Parathyroid adenoma (tissue), 2 donors: ENCODE measurements around the gene ENAH.

Source experiments
- H2AFZ ChIP-seq: fragments of 300-600 bp; sonication (generic); one replicate; pipeline ENCODE4 v1.7.0; 2017; ENCODE audit warnings: antibody characterized with exemption, mild to moderate bottlenecking
- H3K27ac ChIP-seq: fragments of 300-600 bp; sonication (generic); one replicate; pipeline ENCODE4 v1.7.0; 2017
- H3K27me3 ChIP-seq: fragments of 300-600 bp; sonication (generic); one replicate; pipeline ENCODE4 v1.7.0; 2017; ENCODE audit warnings: low read length; ENCODE audit not compliant: control insufficient read depth, insufficient read depth
- H3K36me3 ChIP-seq: fragments of 300-600 bp; sonication (generic); one replicate; pipeline ENCODE4 v1.7.0; 2017; ENCODE audit warnings: low read length; ENCODE audit not compliant: control insufficient read depth, insufficient read depth
- H3K4me1 ChIP-seq: fragments of 300-600 bp; sonication (generic); one replicate; pipeline ENCODE4 v1.7.0; 2017; ENCODE audit warnings: control low read depth
- H3K4me2 ChIP-seq: fragments of 300-600 bp; sonication (generic); one replicate; pipeline ENCODE4 v1.7.0; 2017; ENCODE audit warnings: low read length
- H3K4me3 ChIP-seq: fragments of 300-600 bp; sonication (generic); one replicate; pipeline ENCODE4 v1.7.0; 2017; ENCODE audit warnings: low read depth, low read length
- H3K79me2 ChIP-seq: fragments of 300-600 bp; sonication (generic); one replicate; pipeline ENCODE4 v1.7.0; 2017; ENCODE audit warnings: control low read depth
- H3K9ac ChIP-seq: fragments of 300-600 bp; sonication (generic); one replicate; pipeline ENCODE4 v1.7.0; 2017; ENCODE audit warnings: mild to moderate bottlenecking
- H3K9me3 ChIP-seq: fragments of 300-600 bp; sonication (generic); one replicate; pipeline ENCODE4 v1.7.0; 2017; ENCODE audit warnings: low read length; ENCODE audit not compliant: control insufficient read depth
- TF ChIP-seq, protein P1 (sequence below): fragments of 300-600 bp; sonication (generic); IDR thresholded peaks from one replicate; pipeline ENCODE4 v1.7.0; 2017; ENCODE audit warnings: antibody characterized with exemption, mild to moderate bottlenecking
- donor health status: primary hyperparathyroidism.

Gene ENAH

GRCh38 chr1:225533238-225533637 is 119.7 kb downstream of the ENAH start:
- H3K4me3 ChIP-seq = no peak overlapping the region
- no peaks in the 10 kb centered on the region for H3K27me3 ChIP-seq
- no peak overlapping the region for H3K4me2 ChIP-seq
- no peak overlapping the region for H3K27ac ChIP-seq
- H3K36me3 ChIP-seq = no peaks in the 10 kb centered on the region
- no peak overlapping the region for H2AFZ ChIP-seq
- H3K9ac ChIP-seq = no peak overlapping the region
- H3K9me3 ChIP-seq = no peaks in the 10 kb centered on the region
- TF ChIP-seq, protein P1, sequence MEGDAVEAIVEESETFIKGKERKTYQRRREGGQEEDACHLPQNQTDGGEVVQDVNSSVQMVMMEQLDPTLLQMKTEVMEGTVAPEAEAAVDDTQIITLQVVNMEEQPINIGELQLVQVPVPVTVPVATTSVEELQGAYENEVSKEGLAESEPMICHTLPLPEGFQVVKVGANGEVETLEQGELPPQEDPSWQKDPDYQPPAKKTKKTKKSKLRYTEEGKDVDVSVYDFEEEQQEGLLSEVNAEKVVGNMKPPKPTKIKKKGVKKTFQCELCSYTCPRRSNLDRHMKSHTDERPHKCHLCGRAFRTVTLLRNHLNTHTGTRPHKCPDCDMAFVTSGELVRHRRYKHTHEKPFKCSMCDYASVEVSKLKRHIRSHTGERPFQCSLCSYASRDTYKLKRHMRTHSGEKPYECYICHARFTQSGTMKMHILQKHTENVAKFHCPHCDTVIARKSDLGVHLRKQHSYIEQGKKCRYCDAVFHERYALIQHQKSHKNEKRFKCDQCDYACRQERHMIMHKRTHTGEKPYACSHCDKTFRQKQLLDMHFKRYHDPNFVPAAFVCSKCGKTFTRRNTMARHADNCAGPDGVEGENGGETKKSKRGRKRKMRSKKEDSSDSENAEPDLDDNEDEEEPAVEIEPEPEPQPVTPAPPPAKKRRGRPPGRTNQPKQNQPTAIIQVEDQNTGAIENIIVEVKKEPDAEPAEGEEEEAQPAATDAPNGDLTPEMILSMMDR = no peak
- H3K4me1 ChIP-seq = no peaks in the 10 kb centered on the region
- H3K79me2 ChIP-seq = no peaks in the 10 kb centered on the region

DNA sequence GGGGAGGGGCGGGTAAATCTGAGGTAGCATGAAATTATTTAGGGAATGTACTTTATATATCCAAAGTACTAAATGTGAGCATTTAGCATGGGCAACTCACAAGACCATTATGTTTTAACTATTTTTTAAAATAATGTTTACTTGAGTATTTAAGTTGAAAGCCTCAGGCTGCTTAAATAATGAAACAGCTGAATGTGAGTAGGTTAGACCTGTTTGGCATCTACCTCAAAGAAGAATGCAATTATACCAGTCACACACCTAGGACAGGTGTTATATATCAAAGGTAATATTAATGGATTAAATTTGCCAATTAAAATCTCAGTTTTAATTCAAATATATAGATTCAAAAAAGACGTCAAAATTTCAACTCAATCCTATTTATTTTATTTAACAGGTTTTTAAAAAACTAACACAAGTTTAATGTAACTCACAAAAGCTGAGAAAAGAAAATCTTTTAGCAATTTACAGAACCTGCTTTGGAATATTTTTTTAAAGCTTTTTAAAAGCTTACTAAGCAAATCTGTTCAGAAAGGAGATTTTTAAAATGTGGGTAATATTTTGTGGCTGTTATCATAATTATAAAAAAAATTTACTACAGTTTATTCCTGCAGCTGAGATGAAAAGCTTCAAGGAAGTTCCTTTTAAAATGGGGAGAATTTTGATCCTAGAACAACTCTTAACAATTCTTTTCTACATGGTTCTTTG is 120.5 kb downstream of the ENAH start:
- H3K9ac ChIP-seq = no peak overlapping the region
- no peaks in the 10 kb centered on the region for H3K27me3 ChIP-seq
- no peak overlapping the region for H3K27ac ChIP-seq
- H3K4me3 ChIP-seq = no peak overlapping the region
- TF ChIP-seq, protein P1 = no peak
- no peak overlapping the region for H3K4me2 ChIP-seq
- H3K36me3 ChIP-seq = no peaks in the 10 kb centered on the region
- H3K4me1 ChIP-seq = no peaks in the 10 kb centered on the region
- no peaks in the 10 kb centered on the region for H3K79me2 ChIP-seq
- no peaks in the 10 kb centered on the region for H3K9me3 ChIP-seq
- H2AFZ ChIP-seq = no peak overlapping the region

GRCh38 chr1:225529726-225530125 is 123.2 kb downstream of the ENAH start:
- H3K27me3 ChIP-seq = no peaks in the 10 kb centered on the region
- H3K9me3 ChIP-seq = no peaks in the 10 kb centered on the region
- no peak overlapping the region for H3K27ac ChIP-seq
- TF ChIP-seq, protein P1 = no peak
- no peaks in the 10 kb centered on the region for H3K36me3 ChIP-seq
- no peaks in the 10 kb centered on the region for H3K4me1 ChIP-seq
- H2AFZ ChIP-seq = no peak overlapping the region
- no peak overlapping the region for H3K4me3 ChIP-seq
- H3K4me2 ChIP-seq = no peak overlapping the region
- H3K79me2 ChIP-seq = no peaks in the 10 kb centered on the region
- no peak overlapping the region for H3K9ac ChIP-seq

DNA sequence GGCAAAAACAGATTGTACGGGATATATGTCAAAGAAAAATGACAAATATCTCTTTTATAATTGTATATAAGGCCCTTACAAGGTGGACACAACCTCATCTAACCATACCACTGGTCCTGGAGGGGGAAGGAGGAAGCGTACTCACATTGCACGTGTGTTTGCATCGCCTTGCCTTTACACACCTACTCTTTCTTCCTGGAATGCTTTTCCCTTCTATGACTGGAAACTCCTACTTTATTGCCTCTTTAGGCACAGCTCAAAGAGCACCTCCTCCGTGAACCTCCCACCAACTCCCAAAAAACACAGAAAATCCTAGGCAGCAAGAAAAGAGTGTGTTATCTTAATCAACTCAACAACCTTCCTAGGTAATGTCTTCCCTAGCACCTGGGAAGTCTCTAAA is 125.3 kb downstream of the ENAH start:
- Histone ChIP-seq H3K36me3 (no peaks in the 10 kb centered on the region), H3K27ac (no peak overlapping the region), H3K27me3 (no peaks in the 10 kb centered on the region), H3K4me2 (no peak overlapping the region), H3K4me1 (no peaks in the 10 kb centered on the region), H3K9me3 (no peaks in the 10 kb centered on the region), H2AFZ (no peak overlapping the region), H3K4me3 (no peak overlapping the region), H3K79me2 (no peaks in the 10 kb centered on the region), H3K9ac (no peak overlapping the region)
- TF ChIP-seq, protein P1 = no peak

GRCh38 chr1:225526878-225527277 is 126.0 kb downstream of the ENAH start:
- Histone ChIP-seq H3K79me2 (no peaks in the 10 kb centered on the region), H3K4me2 (no peak overlapping the region), H2AFZ (no peak overlapping the region), H3K9me3 (no peaks in the 10 kb centered on the region), H3K36me3 (no peaks in the 10 kb centered on the region), H3K4me3 (no peak overlapping the region), H3K27ac (no peak overlapping the region), H3K27me3 (no peaks in the 10 kb centered on the region), H3K9ac (no peak overlapping the region), H3K4me1 (no peaks in the 10 kb centered on the region)
- TF ChIP-seq, protein P1 = no peak
